Vagina (tissue), 2 donors: Measurements from ENCODE around the gene CLDN1.
"Not testable (repeated sequence)": the region's sequence is repeated elsewhere in the genome, so short reads cannot be mapped to it uniquely, and the experiment has no call there.

Experiments
- CTCF ChIP-seq, 3 experiments: fragments of 450-650 bp in 2 of 3; fragments of 200-600 bp in 1 of 3; sonication (generic) in 1 of 3; IDR thresholded peaks; one replicate each; pipeline ENCODE4 v1.5.1; 2017 to 2019; ENCODE audit warnings: antibody characterized with exemption in 3 of 3, mild to moderate bottlenecking in 2 of 3, moderate library complexity in 2 of 3
- POLR2A ChIP-seq, 2 donors: fragments of 450-650 bp; IDR thresholded peaks; one replicate each; pipeline ENCODE4 v1.6.1; 2017; ENCODE audit warnings: antibody characterized with exemption in 2 of 2, mild to moderate bottlenecking in 2 of 2, moderate library complexity in 2 of 2
- POLR2AphosphoS5 ChIP-seq, 2 donors: sonication (generic); formaldehyde crosslinking; IDR thresholded peaks; one replicate each; pipeline ENCODE4 v1.9.0; 2017; ENCODE audit warnings: antibody characterized with exemption in 2 of 2, mild to moderate bottlenecking in 2 of 2, low read depth in 1 of 2; ENCODE audit not compliant: insufficient read depth in 1 of 2

GRCh38 chr3:190267464-190267863 lies 54.8 kb downstream of the CLDN1 start:
- TF ChIP-seq CTCF (IDR thresholded peaks at IDR 0.05); POLR2AphosphoS5 (IDR thresholded peaks at IDR 0.05; ENCODE audit: insufficient read depth in 1 of 2, low read depth in 1 of 2); POLR2A (IDR thresholded peaks at IDR 0.05): not testable (repeated sequence)
